NCI-H526 (cell line): ENCODE data around the gene RBP5.
A peak's percentile ranks its signal among the peaks of the same experiment; 100 is the strongest.

ENCODE experiments used
- DNase-seq, 2 experiments: peaks; one replicate each; lab custom pipeline; 2025; lab: John Stamatoyannopoulos, UW

RBP5 gene

GRCh38 chr12:7145671-7146070 is 17.0 kb upstream of the RBP5 start:
- DNase-seq = no peak

GRCh38 chr12:7144414-7145120 is 15.9 kb upstream of the RBP5 start:
- DNase-seq = peak in 1 of 2 experiments; percentile 59

GRCh38 chr12:7143564-7143963 is 14.9 kb upstream of the RBP5 start:
- no peak for DNase-seq

GRCh38 chr12:7142809-7143465 is 14.2 kb upstream of the RBP5 start:
- DNase-seq = no peak

- peak in 1 of 2 experiments; percentile 56 for DNase-seq
These were observed 13.5 kb upstream of the RBP5 start for GRCh38 chr12:7142056-7142644.

- no peak for DNase-seq
These were observed 12.8 kb upstream of the RBP5 start for GRCh38 chr12:7141351-7142005.

- no peak for DNase-seq
These were observed 10.5 kb upstream of the RBP5 start for GRCh38 chr12:7139200-7139599.

- no peak for DNase-seq
These were observed 9.2 kb upstream of the RBP5 start for GRCh38 chr12:7137908-7138307.

GRCh38 chr12:7136676-7137075 is 8.0 kb upstream of the RBP5 start:
- DNase-seq = no peak

- DNase-seq = no peak
These were observed 7.4 kb upstream of the RBP5 start for GRCh38 chr12:7136071-7136470.

- no peak for DNase-seq
These were observed 5.9 kb upstream of the RBP5 start for GRCh38 chr12:7134396-7135166.

- no peak for DNase-seq
These were observed 2.8 kb upstream of the RBP5 start for GRCh38 chr12:7131502-7131866.

GRCh38 chr12:7130701-7131501 is 2.2 kb upstream of the RBP5 start:
- peak; percentile 31 to 78 for DNase-seq

GRCh38 chr12:7129872-7130691 is 1.4 kb upstream of the RBP5 start, which contains the start of gene CLSTN3:
Gene CLSTN3 (plus strand): TSS chr12:7130371. CDS start chr12:7130649, 278 bp downstream.
- peak; percentile 60 to 90 for DNase-seq

- no peak for DNase-seq
These were observed 690 bp upstream of the RBP5 start for GRCh38 chr12:7129287-7129871.

GRCh38 chr12:7127916-7128626 is 618 bp downstream of the RBP5 start:
- DNase-seq = no peak

GRCh38 chr12:7125632-7126227 is 3.0 kb downstream of the RBP5 start:
- DNase-seq = no peak

GRCh38 chr12:7123806-7124522 is 4.7 kb downstream of the RBP5 start:
- no peak for DNase-seq
